Trophoblast cell (in vitro differentiated cells and primary cell): Measurements from ENCODE around the gene COBL.

Experiments used
- DNase-seq, 2 donors: peaks; one replicate each; pipeline ENCODE4 v3.0.0-alpha.2; 2016
- H2AFZ ChIP-seq: 2 replicates; pipeline ENCODE4 v1.6.1; 2013; ENCODE audit warnings: low read length, moderate library complexity, mild to moderate bottlenecking; ENCODE audit not compliant: insufficient read depth, poor library complexity
- H2AK5ac ChIP-seq: 2 replicates; pipeline ENCODE4 v1.6.1; 2013; ENCODE audit warnings: mild to moderate bottlenecking, low read length
- H2BK120ac ChIP-seq: 2 replicates; pipeline ENCODE4 v1.6.1; 2013; ENCODE audit warnings: low read length, mild to moderate bottlenecking, moderate library complexity; ENCODE audit not compliant: insufficient read depth, poor library complexity
- H2BK12ac ChIP-seq: 2 replicates; pipeline ENCODE4 v1.6.1; 2013; ENCODE audit warnings: mild to moderate bottlenecking, low read length, moderate library complexity
- H2BK5ac ChIP-seq: 2 replicates; pipeline ENCODE4 v1.6.1; 2013; ENCODE audit warnings: low read length, low read depth, moderate library complexity, mild to moderate bottlenecking; ENCODE audit not compliant: poor library complexity
- H3K14ac ChIP-seq: 2 replicates; pipeline ENCODE4 v1.6.1; 2013; ENCODE audit warnings: mild to moderate bottlenecking, low read length
- H3K18ac ChIP-seq: 2 replicates; pipeline ENCODE4 v1.6.1; 2013; ENCODE audit warnings: mild to moderate bottlenecking, low read length
- H3K23ac ChIP-seq: 2 replicates; pipeline ENCODE4 v1.6.1; 2013; ENCODE audit warnings: low read length
- H3K27ac ChIP-seq: 2 replicates; pipeline ENCODE4 v1.5.1; 2013; ENCODE audit warnings: low read depth, mild to moderate bottlenecking, inconsistent platforms, low read length, moderate library complexity
- H3K27me3 ChIP-seq: 2 replicates; pipeline ENCODE4 v1.6.1; 2013; ENCODE audit warnings: inconsistent platforms, mild to moderate bottlenecking, low read length, moderate library complexity; ENCODE audit not compliant: insufficient read depth
- H3K36me3 ChIP-seq, 2 experiments: 1 replicate in 1 of 2; 2 replicates in 1 of 2; pipeline ENCODE4 v1.6.1; 2013; ENCODE audit warnings: low read length in 2 of 2, mild to moderate bottlenecking in 2 of 2, moderate library complexity in 1 of 2; ENCODE audit not compliant: insufficient read depth in 2 of 2, control insufficient read depth in 1 of 2
- H3K4ac ChIP-seq: 2 replicates; pipeline ENCODE4 v1.6.1; 2013; ENCODE audit warnings: low read depth, mild to moderate bottlenecking, low read length, moderate library complexity
- H3K4me1 ChIP-seq, 2 experiments: 1 replicate in 1 of 2; 2 replicates in 1 of 2; pipeline ENCODE4 v1.6.1; 2013; ENCODE audit warnings: low read length in 2 of 2, mild to moderate bottlenecking in 2 of 2, moderate library complexity in 1 of 2; ENCODE audit not compliant: insufficient read depth in 2 of 2, control insufficient read depth in 1 of 2
- H3K4me2 ChIP-seq: 2 replicates; pipeline ENCODE4 v1.6.1; 2013; ENCODE audit warnings: inconsistent platforms, mild to moderate bottlenecking, low read length, moderate library complexity
- H3K4me3 ChIP-seq: 2 replicates; pipeline ENCODE4 v1.5.1; 2013; ENCODE audit warnings: mild to moderate bottlenecking, low read depth, low read length, inconsistent platforms
- H3K79me1 ChIP-seq: one replicate; pipeline ENCODE4 v1.6.1; 2013; ENCODE audit warnings: low read length
- H3K79me2 ChIP-seq: 2 replicates; pipeline ENCODE4 v1.6.1; 2013; ENCODE audit warnings: low read length, mild to moderate bottlenecking; ENCODE audit not compliant: control insufficient read depth, insufficient read depth, poor library complexity
- H3K9ac ChIP-seq: 2 replicates; pipeline ENCODE4 v1.6.1; 2013; ENCODE audit warnings: mild to moderate bottlenecking, low read length
- H3K9me3 ChIP-seq: 2 replicates; pipeline ENCODE4 v1.6.1; 2013; ENCODE audit warnings: low read depth, mild to moderate bottlenecking, control low read depth, inconsistent platforms, low read length; ENCODE audit not compliant: insufficient read depth
- H4K12ac ChIP-seq: 2 replicates; pipeline ENCODE4 v1.6.1; 2013; ENCODE audit warnings: low read depth, mild to moderate bottlenecking, low read length, moderate library complexity
- H4K8ac ChIP-seq: 2 replicates; pipeline ENCODE4 v1.6.1; 2013; ENCODE audit warnings: low read depth, mild to moderate bottlenecking, low read length, moderate library complexity
- H4K91ac ChIP-seq: one replicate; pipeline ENCODE4 v1.6.1; 2013; ENCODE audit warnings: low read depth, mild to moderate bottlenecking, low read length, moderate library complexity
- WGBS: extraction: QIAGEN DNeasy Blood & Tissue Kit; methylation state at CpG from one replicate; pipeline ENCODE4 v1.1.7; 2013; ENCODE audit warnings: missing lambda C conversion rate; ENCODE audit not compliant: insufficient read length, insufficient coverage; ENCODE audit errors: extremely low coverage; 5-methylcytosine and 5-hydroxymethylcytosine counted together

The COBL gene

GRCh38 chr7:51132661-51133060 lies 183.9 kb downstream of the COBL start:
- Histone ChIP-seq H3K4me2 (no peak overlapping the region), H2BK5ac (no peak overlapping the region), H3K9ac (no peak overlapping the region), H3K18ac (no peak overlapping the region), H2BK120ac (no peak overlapping the region), H4K12ac (no peak overlapping the region), H2BK12ac (no peak overlapping the region), H3K23ac (no peak overlapping the region), H2AK5ac (no peak overlapping the region), H3K79me1 (no peaks in the 10 kb centered on the region), H3K79me2 (no peaks in the 10 kb centered on the region), H3K27me3 (no peaks in the 10 kb centered on the region), H2AFZ (no peak overlapping the region), H3K27ac (no peak overlapping the region), H3K4me3 (no peak overlapping the region), H3K4me1 (no peaks in the 10 kb centered on the region), H3K14ac (no peak overlapping the region), H4K91ac (no peak overlapping the region), H3K9me3 (peaks cover 4% of the 10 kb centered on the region), H4K8ac (no peak overlapping the region), H3K4ac (no peak overlapping the region), H3K36me3 (no peaks in the 10 kb centered on the region)
- no peak for DNase-seq
- no CpG with 5 or more reads among the region's 3 CpGs for WGBS

- H2BK120ac ChIP-seq = no peak overlapping the region
- no peaks in the 10 kb centered on the region for H3K27me3 ChIP-seq
- no peak overlapping the region for H3K14ac ChIP-seq
- no peak overlapping the region for H3K9ac ChIP-seq
- no peak overlapping the region for H2BK12ac ChIP-seq
- H3K4me3 ChIP-seq = no peak overlapping the region
- no peak overlapping the region for H2BK5ac ChIP-seq
- H3K4me2 ChIP-seq = no peak overlapping the region
- H3K18ac ChIP-seq = no peak overlapping the region
- H2AFZ ChIP-seq = no peak overlapping the region
- H3K23ac ChIP-seq = no peak overlapping the region
- DNase-seq = no peak
- no peaks in the 10 kb centered on the region for H3K79me1 ChIP-seq
- no peak overlapping the region for H3K4ac ChIP-seq
- no peaks in the 10 kb centered on the region for H3K4me1 ChIP-seq
- H4K91ac ChIP-seq = no peak overlapping the region
- no CpG with 5 or more reads among the region's 8 CpGs for WGBS
- H2AK5ac ChIP-seq = no peak overlapping the region
- H3K79me2 ChIP-seq = no peaks in the 10 kb centered on the region
- H3K36me3 ChIP-seq = no peaks in the 10 kb centered on the region
- peaks cover 4% of the 10 kb centered on the region for H3K9me3 ChIP-seq
- no peak overlapping the region for H4K12ac ChIP-seq
- no peak overlapping the region for H3K27ac ChIP-seq
- no peak overlapping the region for H4K8ac ChIP-seq
These were observed 186.8 kb downstream of the COBL start for GRCh38 chr7:51129527-51130472.

- Histone ChIP-seq H3K23ac (no peak overlapping the region), H3K4me2 (no peak overlapping the region), H2BK12ac (no peak overlapping the region), H3K9ac (no peak overlapping the region), H3K27me3 (no peaks in the 10 kb centered on the region), H2AK5ac (no peak overlapping the region), H3K79me2 (no peaks in the 10 kb centered on the region), H3K9me3 (peaks cover 4% of the 10 kb centered on the region), H3K36me3 (no peaks in the 10 kb centered on the region), H3K79me1 (no peaks in the 10 kb centered on the region), H4K91ac (no peak overlapping the region), H3K4me1 (no peaks in the 10 kb centered on the region), H3K18ac (no peak overlapping the region), H2BK120ac (no peak overlapping the region), H4K12ac (no peak overlapping the region), H3K27ac (no peak overlapping the region), H2BK5ac (no peak overlapping the region), H4K8ac (no peak overlapping the region), H3K4me3 (no peak overlapping the region), H2AFZ (no peak overlapping the region), H3K14ac (no peak overlapping the region), H3K4ac (no peak overlapping the region)
- no peak for DNase-seq
- no CpG with 5 or more reads among the region's 16 CpGs for WGBS
These were observed 187.8 kb downstream of the COBL start for GRCh38 chr7:51128545-51129435.

GRCh38 chr7:51127618-51127904 lies 189.0 kb downstream of the COBL start:
- H2BK120ac ChIP-seq = no peak overlapping the region
- H3K4me2 ChIP-seq = no peak overlapping the region
- no peak overlapping the region for H4K12ac ChIP-seq
- no peak overlapping the region for H3K27ac ChIP-seq
- no peaks in the 10 kb centered on the region for H3K79me2 ChIP-seq
- H3K14ac ChIP-seq = no peak overlapping the region
- H2BK12ac ChIP-seq = no peak overlapping the region
- H4K8ac ChIP-seq = no peak overlapping the region
- H2AK5ac ChIP-seq = no peak overlapping the region
- H3K4me1 ChIP-seq = no peaks in the 10 kb centered on the region
- no peak overlapping the region for H3K4ac ChIP-seq
- H3K23ac ChIP-seq = no peak overlapping the region
- H3K18ac ChIP-seq = no peak overlapping the region
- H2AFZ ChIP-seq = no peak overlapping the region
- H4K91ac ChIP-seq = no peak overlapping the region
- H3K79me1 ChIP-seq = no peaks in the 10 kb centered on the region
- no peaks in the 10 kb centered on the region for H3K36me3 ChIP-seq
- H3K4me3 ChIP-seq = no peak overlapping the region
- DNase-seq = no peak
- WGBS = no CpG with 5 or more reads among the region's 3 CpGs
- no peak overlapping the region for H2BK5ac ChIP-seq
- peaks cover 4% of the 10 kb centered on the region for H3K9me3 ChIP-seq
- no peaks in the 10 kb centered on the region for H3K27me3 ChIP-seq
- H3K9ac ChIP-seq = no peak overlapping the region
